MCF 10A (cell line): Measurements from ENCODE around the gene LCE3E. TPM values are rescaled to one million over a fixed set of nuclear protein-coding genes. Genes with fewer than 3 reads are reported as not detected.

Source experiments
- BruUV-seq: library from RNA; stranded (reverse); fragments of 400-500 nt; replicated peaks from 2 replicates; lab custom pipeline; 2021; lab: Mats Ljungman, UMichigan
- CTCF ChIA-PET: fragments of 300-600 bp; sonication (Branson Sonifier 250); formaldehyde crosslinking; extraction: SDS; loops from one replicate; lab custom pipeline; 2021; ENCODE audit warnings: antibody characterized with exemption, inconsistent platforms; lab: Yijun Ruan, JAX
- POLR2A ChIA-PET: fragments of 300-600, 350-650 bp; sonication (Branson Sonifier 250); formaldehyde crosslinking; extraction: SDS; loops from one replicate; lab custom pipeline; 2020; ENCODE audit warnings: antibody characterized with exemption, inconsistent platforms; lab: Yijun Ruan, JAX
- DNase-seq: peaks from one replicate; pipeline ENCODE4 v3.0.0-alpha.2; 2018; ENCODE audit not compliant: unreplicated experiment
- H3K27ac Mint-ChIP-seq: one replicate; pipeline ENCODE4 v1.8.0; 2022; ENCODE audit warnings: mild to moderate bottlenecking, low read depth, mixed read lengths; ENCODE audit not compliant: unreplicated experiment
- H3K27me3 Mint-ChIP-seq: one replicate; pipeline ENCODE4 v1.8.0; 2022; ENCODE audit warnings: mixed read lengths; ENCODE audit not compliant: insufficient read depth, unreplicated experiment
- H3K36me3 Mint-ChIP-seq: one replicate; pipeline ENCODE4 v1.8.0; 2022; ENCODE audit warnings: mild to moderate bottlenecking, moderate library complexity, mixed read lengths; ENCODE audit not compliant: insufficient read depth, unreplicated experiment
- H3K4me1 Mint-ChIP-seq: one replicate; pipeline ENCODE4 v1.8.0; 2022; ENCODE audit warnings: mixed read lengths; ENCODE audit not compliant: insufficient read depth, unreplicated experiment
- H3K4me3 Mint-ChIP-seq: one replicate; pipeline ENCODE4 v1.8.0; 2022; ENCODE audit warnings: mild to moderate bottlenecking, moderate library complexity, mixed read lengths; ENCODE audit not compliant: unreplicated experiment
- H3K9me3 Mint-ChIP-seq: one replicate; pipeline ENCODE4 v1.8.0; 2022; ENCODE audit warnings: mixed read lengths; ENCODE audit not compliant: unreplicated experiment
- intact Hi-C: fragments of 100-400 bp; cut with micrococcal nuclease; formaldehyde crosslinking; loops from 2 replicates; pipeline ENCODE4 v1.14.1; 2022
- total RNA-seq: library from RNA; stranded (reverse); gene quantifications from 2 replicates; pipeline ENCODE4 v1.2.3, GENCODE V29; 2022
- TF ChIP-seq, protein P1 (sequence below): fragments of 200-600 bp; IDR thresholded peaks from one replicate; pipeline ENCODE4 v1.8.0; 2022; ENCODE audit warnings: antibody characterized with exemption, mild to moderate bottlenecking; ENCODE audit not compliant: unreplicated experiment

Gene LCE3E
- total RNA-seq, 1 experiment from 2014 or later: not detected

DNA sequence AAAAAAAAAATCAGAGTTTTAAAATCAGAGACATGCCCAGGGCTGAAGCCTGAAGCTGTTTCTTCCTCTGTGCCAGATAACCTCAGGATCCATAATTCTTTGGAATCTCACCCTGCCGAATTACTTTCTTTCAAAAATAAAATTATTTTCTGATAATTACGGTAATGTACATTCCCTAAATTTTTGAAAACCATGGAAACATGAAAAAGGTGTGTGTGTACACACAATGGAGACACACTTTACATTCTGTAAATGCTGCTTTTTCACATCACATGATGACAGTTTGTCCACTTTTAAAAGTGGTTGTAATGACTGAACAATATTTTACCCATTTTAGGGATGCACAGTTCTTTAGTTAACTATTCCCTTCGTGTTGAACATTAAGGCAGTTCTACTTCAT lies 30.8 kb downstream of the LCE3E start:
- Mint-ChIP-seq H3K36me3 (no peaks in the 10 kb centered on the region), H3K4me3 (no peak overlapping the region), H3K27ac (no peak overlapping the region), H3K27me3 (no peaks in the 10 kb centered on the region), H3K9me3 (no peaks in the 10 kb centered on the region), H3K4me1 (peaks cover 5% of the 10 kb centered on the region)
- TF ChIP-seq, protein P1, sequence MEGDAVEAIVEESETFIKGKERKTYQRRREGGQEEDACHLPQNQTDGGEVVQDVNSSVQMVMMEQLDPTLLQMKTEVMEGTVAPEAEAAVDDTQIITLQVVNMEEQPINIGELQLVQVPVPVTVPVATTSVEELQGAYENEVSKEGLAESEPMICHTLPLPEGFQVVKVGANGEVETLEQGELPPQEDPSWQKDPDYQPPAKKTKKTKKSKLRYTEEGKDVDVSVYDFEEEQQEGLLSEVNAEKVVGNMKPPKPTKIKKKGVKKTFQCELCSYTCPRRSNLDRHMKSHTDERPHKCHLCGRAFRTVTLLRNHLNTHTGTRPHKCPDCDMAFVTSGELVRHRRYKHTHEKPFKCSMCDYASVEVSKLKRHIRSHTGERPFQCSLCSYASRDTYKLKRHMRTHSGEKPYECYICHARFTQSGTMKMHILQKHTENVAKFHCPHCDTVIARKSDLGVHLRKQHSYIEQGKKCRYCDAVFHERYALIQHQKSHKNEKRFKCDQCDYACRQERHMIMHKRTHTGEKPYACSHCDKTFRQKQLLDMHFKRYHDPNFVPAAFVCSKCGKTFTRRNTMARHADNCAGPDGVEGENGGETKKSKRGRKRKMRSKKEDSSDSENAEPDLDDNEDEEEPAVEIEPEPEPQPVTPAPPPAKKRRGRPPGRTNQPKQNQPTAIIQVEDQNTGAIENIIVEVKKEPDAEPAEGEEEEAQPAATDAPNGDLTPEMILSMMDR: no peak
- intact Hi-C loops: no loop called here
- ChIA-PET CTCF (interaction anchor here (0.6 to 4.1 kb wide), 8 partner anchors 24 to 780 kb away, joined by 3 to 75 read pairs (median 3); no protein-coding TSS in a partner anchor), POLR2A (interaction anchor here (0.9 kb wide), 1 partner anchor 44 kb away, joined by 3 read pairs; no protein-coding TSS in a partner anchor)
- DNase-seq: no peak
- BruUV-seq: no TSS peak

DNA sequence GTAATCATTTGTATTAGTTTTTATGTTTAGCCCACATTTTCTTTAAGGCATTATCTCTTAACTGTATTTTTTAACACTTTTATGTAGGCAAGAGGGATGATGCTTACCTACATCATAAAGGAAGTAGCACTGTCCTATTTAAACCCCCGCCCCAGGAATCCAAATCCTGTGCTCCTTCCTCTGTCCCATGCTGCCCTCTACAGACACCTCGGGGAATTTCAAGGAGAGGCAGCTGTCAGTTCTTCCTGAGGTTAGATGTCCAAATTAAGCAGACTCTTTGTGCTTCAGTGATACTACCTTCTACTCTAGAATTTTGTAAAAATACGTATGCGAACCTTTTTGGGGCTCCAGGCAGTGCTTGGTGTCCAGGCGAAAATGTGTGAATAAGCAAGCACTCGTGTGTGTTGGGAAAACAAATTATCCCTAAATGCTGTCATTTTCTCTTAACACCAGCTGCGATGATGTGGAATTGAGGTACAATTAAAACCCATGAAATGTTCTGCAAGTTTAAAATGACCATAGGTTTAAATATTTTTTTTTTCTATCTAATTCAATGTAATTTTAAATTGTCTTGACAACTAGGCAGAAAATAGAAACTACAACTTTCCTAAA lies 33.1 kb downstream of the LCE3E start:
- H3K9me3 Mint-ChIP-seq: peaks cover 19% of the 10 kb centered on the region
- no peaks in the 10 kb centered on the region for H3K36me3 Mint-ChIP-seq
- peaks cover 5% of the 10 kb centered on the region for H3K4me1 Mint-ChIP-seq
- POLR2A ChIA-PET: interaction anchor here (0.6 to 1.4 kb wide), 9 partner anchors 15 to 306 kb away, joined by 3 to 5 read pairs (median 4); no protein-coding TSS in a partner anchor
- TF ChIP-seq, protein P1: peak; percentile 99
- no peaks in the 10 kb centered on the region for H3K27me3 Mint-ChIP-seq
- no peak overlapping the region for H3K27ac Mint-ChIP-seq
- intact Hi-C loops: loop anchor here (1.0 to 5.0 kb wide), 6 partner anchors 36 to 343 kb away; no protein-coding TSS in a partner anchor
- no peak overlapping the region for H3K4me3 Mint-ChIP-seq
- CTCF ChIA-PET: interaction anchor here (0.5 to 4.1 kb wide), 42 partner anchors 9 to 1746 kb away, joined by 3 to 75 read pairs (median 5); no protein-coding TSS in a partner anchor
- no TSS peak for BruUV-seq
- peak; percentile 88 for DNase-seq

DNA sequence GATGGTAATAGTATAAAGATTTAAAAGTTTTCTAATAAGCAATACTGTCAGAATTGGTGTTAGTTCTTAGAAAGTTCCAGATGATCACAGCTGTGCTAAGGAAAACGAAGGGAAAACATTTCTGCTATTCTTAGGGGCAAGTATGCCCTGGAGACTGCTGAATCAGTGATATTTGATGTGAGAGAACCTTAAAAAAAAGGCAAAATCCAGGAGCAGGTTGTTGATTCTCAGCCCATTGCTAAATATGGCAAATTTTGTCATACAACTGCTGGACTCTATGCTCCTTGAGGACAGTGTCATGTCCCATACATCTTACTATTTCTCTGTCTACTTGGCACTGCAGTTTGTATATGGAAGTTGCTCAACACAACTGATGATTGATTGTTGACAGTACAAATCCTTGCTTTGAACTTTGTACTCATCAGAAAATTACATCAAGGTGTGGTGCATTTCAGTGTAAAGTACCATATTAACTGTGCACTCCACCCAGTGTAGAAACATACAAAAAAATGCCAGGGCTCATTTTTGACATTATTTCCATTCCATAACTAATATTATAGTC lies 41.4 kb downstream of the LCE3E start:
- POLR2A ChIA-PET: interaction anchor here (0.6 to 1.1 kb wide), 4 partner anchors 39 to 548 kb away, joined by 3 to 4 read pairs (median 4); no protein-coding TSS in a partner anchor
- intact Hi-C loops: no loop called here
- DNase-seq: no peak
- Mint-ChIP-seq H3K4me3 (no peak overlapping the region), H3K36me3 (no peaks in the 10 kb centered on the region), H3K27me3 (no peaks in the 10 kb centered on the region), H3K9me3 (peaks cover 24% of the 10 kb centered on the region), H3K27ac (no peak overlapping the region), H3K4me1 (no peaks in the 10 kb centered on the region)
- CTCF ChIA-PET: interaction anchor here (0.8 kb wide), 1 partner anchor 8 kb away, joined by 5 read pairs; no protein-coding TSS in a partner anchor
- TF ChIP-seq, protein P1: no peak
- no TSS peak for BruUV-seq

DNA sequence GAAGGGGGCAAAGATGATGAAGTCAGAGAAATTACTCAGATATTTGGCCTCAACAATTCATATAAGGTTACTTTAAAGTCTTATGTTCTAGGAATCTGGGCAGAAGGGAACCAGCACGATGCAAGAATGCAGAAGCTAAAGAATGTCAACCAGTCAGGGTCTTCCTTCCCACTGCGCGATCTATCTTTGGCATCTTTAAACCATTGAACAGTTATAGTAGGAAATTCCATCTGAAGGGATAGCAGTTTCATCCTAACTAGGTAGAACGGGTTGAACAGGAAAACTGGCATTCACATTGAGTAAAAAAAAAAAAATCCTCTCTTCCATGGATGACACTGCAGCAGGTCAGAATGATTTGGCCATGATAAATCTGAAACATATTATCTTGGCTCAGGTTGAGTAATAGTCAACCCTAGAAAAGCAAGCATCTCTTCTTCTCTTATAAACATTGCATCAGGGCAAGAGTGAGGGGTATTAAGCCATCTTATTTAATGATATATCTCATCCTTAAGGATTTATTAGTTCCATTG lies 46.0 kb downstream of the LCE3E start:
- H3K27ac Mint-ChIP-seq: no peak overlapping the region
- CTCF ChIA-PET: interaction anchor here (0.6 to 3.1 kb wide), 4 partner anchors 13 to 62 kb away, joined by 3 to 16 read pairs (median 4); no protein-coding TSS in a partner anchor
- intact Hi-C loops: no loop called here

More for the DNA sequence above, 46.0 kb downstream of the LCE3E start:
- peaks cover 15% of the 10 kb centered on the region for H3K4me1 Mint-ChIP-seq
- no peaks in the 10 kb centered on the region for H3K36me3 Mint-ChIP-seq
- no TSS peak for BruUV-seq
- DNase-seq: no peak
- POLR2A ChIA-PET: interaction anchor here (0.6 to 1.1 kb wide), 2 partner anchors 18 to 1239 kb away, joined by 3 read pairs; no protein-coding TSS in a partner anchor
- no peak overlapping the region for H3K4me3 Mint-ChIP-seq
- no peaks in the 10 kb centered on the region for H3K27me3 Mint-ChIP-seq
- TF ChIP-seq, protein P1: no peak
- peaks cover 8% of the 10 kb centered on the region for H3K9me3 Mint-ChIP-seq
